Astrocyte of the spinal cord (primary cell): ENCODE measurements around the gene PTPMT1.

Source experiments
- DNase-seq: peaks from one replicate; pipeline ENCODE4 v3.0.0; 2011; ENCODE audit warnings: low read depth, low spot score
- H3K4me3 ChIP-seq: 2 replicates; pipeline ENCODE4 v1.5.1; 2011; ENCODE audit warnings: low read depth, mild to moderate bottlenecking, low read length, moderate library complexity
- in situ Hi-C: cut with HindIII; loops from 2 replicates; pipeline ENCODE4 v1.10.0; 2017; ENCODE audit warnings: low sequenced_read_pairs
- TF ChIP-seq, protein P1 (sequence below): IDR thresholded peaks from 2 replicates; pipeline ENCODE4 v1.5.1; 2012; ENCODE audit warnings: low read depth, mild to moderate bottlenecking, low read length, inconsistent platforms

Gene PTPMT1

DNA sequence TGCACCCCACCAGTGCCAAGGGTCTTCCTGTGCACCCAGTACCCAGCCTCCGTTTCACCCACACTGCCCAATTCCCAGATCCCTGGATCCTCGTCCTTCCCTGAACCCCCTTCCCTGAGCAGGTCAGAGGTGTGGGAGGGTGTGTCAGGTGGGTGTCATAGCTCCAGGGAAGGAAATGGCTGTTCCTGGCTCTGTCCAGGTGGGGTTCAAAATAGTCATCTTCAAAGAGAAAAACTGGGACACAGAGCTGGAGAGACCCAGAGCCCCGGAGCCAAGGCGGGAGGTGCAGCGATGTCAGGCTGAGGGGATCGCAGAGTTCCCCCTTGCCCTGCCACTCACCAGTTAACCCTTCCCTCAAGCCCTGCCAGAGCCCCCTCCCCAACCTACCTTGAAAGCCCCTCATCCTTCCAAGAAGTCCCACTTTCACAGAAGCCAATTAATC is 28.1 kb downstream of the PTPMT1 start:
- H3K4me3 ChIP-seq = peak overlapping the region; percentile 6

DNA sequence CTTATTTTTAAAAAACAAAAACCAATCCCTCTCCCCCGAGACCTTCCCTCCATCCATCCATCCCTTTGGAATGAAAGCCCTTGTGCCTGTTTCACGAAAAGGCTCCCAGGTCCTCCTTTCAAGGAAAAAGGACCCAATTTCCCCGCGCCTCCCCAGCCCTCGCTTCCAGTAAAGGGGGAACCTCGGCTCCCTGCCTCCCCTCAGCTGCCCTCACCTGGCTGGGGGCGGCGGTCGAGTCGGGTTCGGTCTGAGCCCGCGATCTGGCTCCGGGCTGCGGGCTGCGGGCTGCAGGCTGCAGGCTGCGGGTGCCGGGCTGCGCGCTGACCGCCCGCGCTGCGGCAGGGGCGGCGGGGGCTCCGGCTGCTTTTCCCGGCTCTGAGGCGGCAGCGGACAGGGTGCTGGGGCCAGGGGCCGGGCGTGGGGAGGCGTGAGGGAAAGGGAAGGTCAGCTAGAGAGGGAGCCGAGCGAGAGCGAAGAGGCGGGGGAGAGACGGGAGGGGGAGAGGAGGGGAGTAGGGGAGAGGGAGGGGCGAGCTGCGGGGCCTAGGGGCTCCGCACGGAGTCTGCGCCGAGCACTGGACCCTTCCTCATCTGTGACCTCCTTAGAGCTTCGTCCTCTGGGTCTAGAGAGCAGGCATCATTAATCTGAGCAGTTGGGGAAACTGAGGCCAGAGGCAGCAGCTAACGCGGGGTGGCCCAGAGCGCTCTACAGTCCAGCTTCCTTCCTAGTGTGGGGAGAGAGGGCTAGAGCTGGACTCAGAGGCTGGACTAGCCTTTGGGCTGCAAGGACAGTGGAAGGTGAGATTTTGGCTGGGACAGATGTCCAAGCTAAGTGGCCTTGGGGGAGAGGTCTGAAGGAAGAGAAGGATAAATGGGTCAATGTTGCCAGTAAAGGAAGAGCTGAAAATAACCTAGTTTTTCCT is 28.8 kb downstream of the PTPMT1 start, which contains the start of gene C1QTNF4:
TSS of gene C1QTNF4 (minus strand) at position 478 of the 922 bp plus-strand sequence. CDS start 3,601 bp downstream, outside the sequence.
- H3K4me3 ChIP-seq = peak within 1 kb of the TSS; percentile 6
- TF ChIP-seq, protein P1, sequence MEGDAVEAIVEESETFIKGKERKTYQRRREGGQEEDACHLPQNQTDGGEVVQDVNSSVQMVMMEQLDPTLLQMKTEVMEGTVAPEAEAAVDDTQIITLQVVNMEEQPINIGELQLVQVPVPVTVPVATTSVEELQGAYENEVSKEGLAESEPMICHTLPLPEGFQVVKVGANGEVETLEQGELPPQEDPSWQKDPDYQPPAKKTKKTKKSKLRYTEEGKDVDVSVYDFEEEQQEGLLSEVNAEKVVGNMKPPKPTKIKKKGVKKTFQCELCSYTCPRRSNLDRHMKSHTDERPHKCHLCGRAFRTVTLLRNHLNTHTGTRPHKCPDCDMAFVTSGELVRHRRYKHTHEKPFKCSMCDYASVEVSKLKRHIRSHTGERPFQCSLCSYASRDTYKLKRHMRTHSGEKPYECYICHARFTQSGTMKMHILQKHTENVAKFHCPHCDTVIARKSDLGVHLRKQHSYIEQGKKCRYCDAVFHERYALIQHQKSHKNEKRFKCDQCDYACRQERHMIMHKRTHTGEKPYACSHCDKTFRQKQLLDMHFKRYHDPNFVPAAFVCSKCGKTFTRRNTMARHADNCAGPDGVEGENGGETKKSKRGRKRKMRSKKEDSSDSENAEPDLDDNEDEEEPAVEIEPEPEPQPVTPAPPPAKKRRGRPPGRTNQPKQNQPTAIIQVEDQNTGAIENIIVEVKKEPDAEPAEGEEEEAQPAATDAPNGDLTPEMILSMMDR = no peak
- in situ Hi-C loops = no loop called here
- DNase-seq = no peak

More for the DNA sequence above, 28.1 kb downstream of the PTPMT1 start:
- TF ChIP-seq, protein P1 = no peak
- no peak for DNase-seq
- in situ Hi-C loops = no loop called here

DNA sequence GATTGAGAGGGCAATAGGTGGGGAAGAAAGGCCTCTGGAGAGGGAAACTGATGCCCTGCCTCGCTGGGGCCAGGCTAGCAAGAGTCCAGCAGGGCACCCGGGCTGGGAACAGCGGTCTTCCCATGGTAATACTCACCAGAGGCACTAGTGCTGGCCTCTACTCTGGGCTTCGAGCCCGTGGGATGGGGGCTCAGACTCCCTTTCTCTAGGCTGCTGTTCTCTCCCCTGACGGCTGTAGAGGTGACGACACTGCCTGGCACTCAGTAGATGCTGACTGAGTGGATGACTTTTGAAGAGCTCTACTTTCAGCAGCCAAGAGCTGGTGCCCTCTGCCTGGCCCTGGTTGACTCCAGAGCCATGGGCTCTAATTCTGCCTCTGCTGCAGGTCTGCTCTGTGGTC is 29.6 kb downstream of the PTPMT1 start:
- TF ChIP-seq, protein P1 = no peak
- in situ Hi-C loops = no loop called here
- DNase-seq = no peak
- no peak overlapping the region for H3K4me3 ChIP-seq

DNA sequence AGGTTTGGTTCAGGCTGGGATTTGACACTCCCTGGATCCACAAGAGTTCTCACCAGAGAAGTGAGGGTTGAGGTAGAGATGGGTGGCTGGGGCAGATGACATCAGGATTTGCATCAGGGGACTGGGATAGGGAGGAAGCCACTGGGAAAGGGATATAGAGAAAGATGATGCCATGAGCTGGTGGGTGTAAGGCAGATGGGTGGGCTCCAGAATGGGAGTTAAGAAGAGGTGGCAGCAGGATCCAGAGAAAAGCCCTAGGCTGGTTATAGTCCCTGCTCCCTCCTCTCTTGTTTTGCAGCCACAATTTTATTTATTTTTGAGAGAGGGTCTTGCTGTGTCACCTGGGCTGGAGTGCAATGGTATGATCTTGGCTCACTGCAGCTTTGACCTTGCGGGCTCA is 30.6 kb downstream of the PTPMT1 start:
- in situ Hi-C loops = no loop called here
- H3K4me3 ChIP-seq = no peak overlapping the region
- no peak for DNase-seq
- TF ChIP-seq, protein P1 = no peak

DNA sequence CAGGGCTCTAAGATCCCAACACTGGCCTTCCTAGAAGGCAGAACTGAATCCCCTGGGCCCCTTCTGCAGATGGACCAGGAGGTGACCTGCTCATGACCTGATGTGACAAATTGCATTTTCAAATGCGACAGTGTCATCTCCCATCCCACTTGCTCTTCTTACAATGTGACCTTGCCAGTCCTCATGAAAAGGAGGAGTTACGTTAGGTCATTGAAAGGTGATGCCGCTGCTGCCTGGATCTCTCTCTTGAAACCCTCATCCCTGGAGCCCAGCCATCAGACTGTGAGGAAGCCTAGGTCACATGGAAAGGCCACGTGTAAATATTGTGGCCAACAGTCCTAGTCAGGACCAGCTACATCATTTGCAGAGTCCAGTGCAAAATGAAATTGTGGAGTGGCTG is 34.5 kb downstream of the PTPMT1 start:
- no peak overlapping the region for H3K4me3 ChIP-seq
- TF ChIP-seq, protein P1 = no peak
- in situ Hi-C loops = no loop called here
- no peak for DNase-seq

DNA sequence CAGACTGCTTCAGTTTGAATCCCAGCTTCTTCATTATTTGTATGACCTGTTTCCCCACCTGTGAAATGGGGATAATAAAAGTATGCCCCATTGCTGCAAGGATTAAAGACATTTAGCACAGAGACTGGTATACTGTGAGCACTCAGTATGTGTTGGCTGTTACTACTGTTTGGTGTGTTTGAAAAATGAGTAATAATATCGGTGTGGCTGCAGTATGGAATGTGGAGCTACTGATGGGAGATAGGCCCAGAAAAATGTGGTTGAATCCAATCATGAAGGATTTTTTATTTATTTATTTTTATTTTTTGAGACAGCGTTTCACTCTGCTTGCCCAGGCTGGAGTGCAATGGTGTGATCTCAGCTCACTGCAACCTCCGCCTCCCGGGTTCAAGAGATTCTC is 37.9 kb downstream of the PTPMT1 start:
- TF ChIP-seq, protein P1 = no peak
- in situ Hi-C loops = no loop called here
- no peak overlapping the region for H3K4me3 ChIP-seq
- no peak for DNase-seq
